Neuronal stem cell (in vitro differentiated cells): Measurements from ENCODE around the gene WWC2.

Experiments used
- DNase-seq: peaks from one replicate; pipeline ENCODE4 v3.0.0-alpha.2; 2013; ENCODE audit warnings: low spot score
- H2AFZ ChIP-seq: one replicate; pipeline ENCODE4 v1.6.1; 2013; ENCODE audit warnings: mild to moderate bottlenecking, low read length, inconsistent platforms
- H2AK5ac ChIP-seq: 2 replicates; pipeline ENCODE4 v1.6.1; 2013; ENCODE audit warnings: low read depth, mild to moderate bottlenecking, inconsistent platforms, low read length, moderate library complexity, mixed read lengths
- H2BK120ac ChIP-seq: 2 replicates; pipeline ENCODE4 v1.6.1; 2013; ENCODE audit warnings: low read depth, mild to moderate bottlenecking, inconsistent platforms, low read length, moderate library complexity, mixed read lengths
- H2BK12ac ChIP-seq: one replicate; pipeline ENCODE4 v1.6.1; 2013; ENCODE audit warnings: low read length, inconsistent platforms
- H2BK15ac ChIP-seq: 2 replicates; pipeline ENCODE4 v1.6.1; 2013; ENCODE audit warnings: mild to moderate bottlenecking, low read length, inconsistent platforms, mixed read lengths
- H2BK5ac ChIP-seq: one replicate; pipeline ENCODE4 v1.6.1; 2013; ENCODE audit warnings: inconsistent platforms, mild to moderate bottlenecking, low read length, moderate library complexity
- H3K14ac ChIP-seq: one replicate; pipeline ENCODE4 v1.6.1; 2013; ENCODE audit warnings: low read length, inconsistent platforms
- H3K18ac ChIP-seq: 2 replicates; pipeline ENCODE4 v1.6.1; 2013; ENCODE audit warnings: low read length, inconsistent platforms
- H3K23ac ChIP-seq: 2 replicates; pipeline ENCODE4 v1.6.1; 2013; ENCODE audit warnings: low read depth, mild to moderate bottlenecking, mixed read lengths, low read length, inconsistent platforms; ENCODE audit not compliant: poor library complexity
- H3K27ac ChIP-seq: replicated peaks from 3 replicates; pipeline ENCODE4 v1.5.1; 2013; ENCODE audit warnings: low read length, inconsistent platforms
- H3K27me3 ChIP-seq, 3 experiments: 2 replicates each; pipeline ENCODE4 v1.6.1; 2013; ENCODE audit warnings: low read length in 3 of 3, mild to moderate bottlenecking in 2 of 3, inconsistent platforms in 1 of 3, low read depth in 1 of 3, mixed read lengths in 1 of 3, moderate library complexity in 1 of 3; ENCODE audit not compliant: control insufficient read depth in 3 of 3, insufficient read depth in 3 of 3
- H3K36me3 ChIP-seq, 2 donors: replicated peaks in 1 of 2; 2 replicates each; pipeline ENCODE4 v1.6.1; 2013; ENCODE audit warnings: low read length in 2 of 2; ENCODE audit not compliant: control insufficient read depth in 2 of 2, insufficient read depth in 2 of 2
- H3K4ac ChIP-seq: 2 replicates; pipeline ENCODE4 v1.6.1; 2013; ENCODE audit warnings: inconsistent platforms, mild to moderate bottlenecking, low read length, moderate library complexity
- H3K4me1 ChIP-seq, 2 donors: 1 replicate in 1 of 2; 2 replicates in 1 of 2; pipeline ENCODE4 v1.6.1; 2013; ENCODE audit warnings: low read length in 2 of 2, low read depth in 1 of 2; ENCODE audit not compliant: control insufficient read depth in 2 of 2, insufficient read depth in 1 of 2
- H3K4me2 ChIP-seq: one replicate; pipeline ENCODE4 v1.6.1; 2013; ENCODE audit warnings: mild to moderate bottlenecking, low read length, inconsistent platforms; ENCODE audit not compliant: insufficient read depth, poor library complexity, severe bottlenecking
- H3K4me3 ChIP-seq, 2 donors: 2 replicates each; pipeline ENCODE4 v1.5.1; 2013; ENCODE audit warnings: low read length in 2 of 2, mild to moderate bottlenecking in 2 of 2, inconsistent platforms in 1 of 2, moderate library complexity in 1 of 2
- H3K79me1 ChIP-seq: one replicate; pipeline ENCODE4 v1.6.1; 2013; ENCODE audit warnings: low read depth, mild to moderate bottlenecking, inconsistent platforms, low read length, moderate library complexity
- H3K9ac ChIP-seq: one replicate; pipeline ENCODE4 v1.6.1; 2013; ENCODE audit warnings: mild to moderate bottlenecking, low read depth, low read length, inconsistent platforms; ENCODE audit not compliant: poor library complexity
- H3K9me3 ChIP-seq, 2 donors: replicated peaks in 1 of 2; 2 replicates each; pipeline versions ENCODE3 to v1.6.1; 2013; ENCODE audit warnings: low read length in 2 of 2, mild to moderate bottlenecking in 2 of 2, inconsistent platforms in 1 of 2, low read depth in 1 of 2, mixed read lengths in 1 of 2, moderate library complexity in 1 of 2; ENCODE audit not compliant: control insufficient read depth in 2 of 2, insufficient read depth in 1 of 2
- H4K8ac ChIP-seq: one replicate; pipeline ENCODE4 v1.6.1; 2013; ENCODE audit warnings: low read depth, mild to moderate bottlenecking, inconsistent platforms, low read length, moderate library complexity
- H4K91ac ChIP-seq: one replicate; pipeline ENCODE4 v1.6.1; 2013; ENCODE audit warnings: low read length, low read depth, mild to moderate bottlenecking, inconsistent platforms; ENCODE audit not compliant: poor library complexity
- WGBS, 2 donors: extraction: QIAGEN DNeasy Blood & Tissue Kit; methylation state at CpG; one replicate each; pipeline ENCODE4 v1.1.7; 2013; ENCODE audit warnings: missing lambda C conversion rate in 2 of 2, mixed read lengths in 1 of 2; ENCODE audit not compliant: insufficient read length in 2 of 2, insufficient replicate concordance in 1 of 2; ENCODE audit errors: extremely low coverage in 2 of 2; 5-methylcytosine and 5-hydroxymethylcytosine counted together

The WWC2 gene

DNA sequence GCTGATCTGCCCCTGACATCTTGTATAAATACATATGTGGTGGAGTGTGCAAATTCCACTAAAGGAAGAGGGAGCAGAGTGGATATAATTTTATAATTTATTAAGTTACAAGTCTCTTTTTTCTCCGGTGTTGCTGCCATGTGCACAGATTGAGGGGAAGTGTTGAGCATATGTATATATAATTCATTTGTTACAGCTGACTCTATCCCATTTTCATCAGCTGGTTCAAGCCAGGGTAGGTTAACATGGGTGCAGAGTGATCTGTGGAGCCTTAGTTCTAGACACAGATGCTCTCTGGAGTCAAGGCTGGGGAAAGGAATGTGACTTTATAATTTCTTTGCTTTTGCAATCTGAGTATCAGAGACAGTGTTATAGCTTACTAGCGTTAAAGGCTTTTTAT lies 103.5 kb downstream of the WWC2 start:
- peaks cover 2 to 8% of the 10 kb centered on the region in 2 donors for H3K9me3 ChIP-seq
- no peak overlapping the region for H2AK5ac ChIP-seq
- no peak overlapping the region for H2BK120ac ChIP-seq
- H2BK5ac ChIP-seq, result no peak overlapping the region
- WGBS, 2 donors, result no CpG with 5 or more reads among the region's 2 CpGs
- no peak overlapping the region for H2AFZ ChIP-seq
- H3K18ac ChIP-seq, result no peak overlapping the region
- no peak overlapping the region for H4K8ac ChIP-seq
- H2BK12ac ChIP-seq, result no peak overlapping the region
- H3K4me1 ChIP-seq, result peaks cover 0 to 1% of the 10 kb centered on the region in 2 donors
- no peak overlapping the region for H3K9ac ChIP-seq
- H3K36me3 ChIP-seq, result peaks cover 4 to 7% of the 10 kb centered on the region in 2 donors
- no peak overlapping the region for H4K91ac ChIP-seq
- H3K4ac ChIP-seq, result no peak overlapping the region
- DNase-seq, result no peak
- no peak overlapping the region for H3K4me2 ChIP-seq
- H2BK15ac ChIP-seq, result no peak overlapping the region
- no peaks in the 10 kb centered on the region for H3K79me1 ChIP-seq
- H3K27ac ChIP-seq, result no peak overlapping the region
- H3K14ac ChIP-seq, result no peak overlapping the region
- H3K23ac ChIP-seq, result no peak overlapping the region
- no peaks in the 10 kb centered on the region for H3K27me3 ChIP-seq
- no peak overlapping the region for H3K4me3 ChIP-seq

DNA sequence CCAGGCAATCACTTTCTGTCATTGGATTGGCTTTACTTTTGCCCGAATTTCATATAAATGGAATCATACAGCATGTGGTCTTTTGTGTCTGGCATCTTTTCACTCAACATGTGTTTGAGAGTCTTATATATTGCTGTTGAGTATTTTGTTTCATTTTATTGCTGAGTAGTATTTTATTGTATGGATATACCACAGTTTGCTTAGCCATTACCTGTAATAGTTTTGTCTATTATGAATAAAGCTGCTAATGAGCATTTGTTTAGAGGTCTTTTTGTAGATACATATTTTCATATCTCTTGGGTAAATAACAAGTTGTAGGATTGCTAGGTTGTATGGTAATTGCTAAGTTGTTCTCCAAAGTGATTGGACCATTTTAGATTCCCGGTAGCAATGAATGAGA lies 105.7 kb downstream of the WWC2 start:
- WGBS, 2 donors, result no CpG with 5 or more reads among the region's 2 CpGs
- no peak overlapping the region for H3K14ac ChIP-seq
- no peak overlapping the region for H3K23ac ChIP-seq
- H4K8ac ChIP-seq, result no peak overlapping the region
- no peak overlapping the region for H2BK5ac ChIP-seq
- peaks cover 2 to 17% of the 10 kb centered on the region in 2 donors for H3K36me3 ChIP-seq
- H3K27ac ChIP-seq, result no peak overlapping the region
- peaks cover 2 to 8% of the 10 kb centered on the region in 2 donors for H3K9me3 ChIP-seq
- H3K4me1 ChIP-seq, result peaks cover 0 to 1% of the 10 kb centered on the region in 2 donors
- H3K4ac ChIP-seq, result no peak overlapping the region
- no peaks in the 10 kb centered on the region for H3K27me3 ChIP-seq
- H3K9ac ChIP-seq, result no peak overlapping the region
- no peak overlapping the region for H2BK12ac ChIP-seq
- no peak overlapping the region for H2BK15ac ChIP-seq
- no peak overlapping the region for H3K18ac ChIP-seq
- H2AK5ac ChIP-seq, result no peak overlapping the region
- no peak overlapping the region for H3K4me3 ChIP-seq
- DNase-seq, result no peak
- H2BK120ac ChIP-seq, result no peak overlapping the region
- no peak overlapping the region for H2AFZ ChIP-seq
- no peaks in the 10 kb centered on the region for H3K79me1 ChIP-seq
- H3K4me2 ChIP-seq, result no peak overlapping the region
- H4K91ac ChIP-seq, result no peak overlapping the region

DNA sequence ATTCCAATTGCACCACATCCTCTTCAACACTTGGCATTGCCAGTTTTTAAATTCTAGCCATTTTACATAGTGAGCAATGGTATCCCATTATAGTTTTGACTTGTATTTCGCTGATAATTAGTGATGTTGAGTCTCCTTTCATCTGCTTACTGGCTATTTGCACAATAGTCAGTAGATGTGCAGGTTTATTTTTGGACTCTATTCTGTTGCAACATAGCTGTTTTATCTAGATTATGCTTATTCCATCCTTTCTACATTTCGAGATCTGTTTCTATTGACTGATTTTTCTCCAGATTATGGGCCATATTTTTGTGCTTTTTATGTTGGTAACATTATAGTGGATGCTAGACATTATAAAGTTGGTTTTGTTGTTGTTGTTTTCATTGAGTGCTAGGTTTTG lies 106.1 kb downstream of the WWC2 start:
- H3K27ac ChIP-seq, result no peak overlapping the region

DNA sequence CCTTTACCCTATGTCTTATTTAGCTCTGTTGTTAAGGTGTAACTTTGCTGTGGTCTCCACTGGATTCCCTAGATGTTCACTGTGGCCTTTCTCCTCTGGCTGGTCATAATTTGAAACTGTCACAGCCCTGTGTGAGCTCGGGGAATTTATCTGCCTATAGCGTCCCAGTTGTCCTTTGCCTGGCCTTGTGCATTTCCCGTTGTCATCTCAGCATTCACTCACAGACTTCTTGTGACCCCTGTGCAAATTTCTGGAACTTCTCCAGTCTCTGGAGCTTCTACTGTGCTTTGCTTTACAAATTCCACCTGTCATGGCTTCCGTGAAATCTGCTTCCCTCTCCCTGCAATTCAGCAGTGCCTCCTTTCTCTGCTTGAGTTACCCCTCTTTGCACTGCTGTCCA lies 106.7 kb downstream of the WWC2 start:
- Histone ChIP-seq H3K36me3 (peaks cover 2 to 26% of the 10 kb centered on the region in 2 donors), H3K14ac (no peak overlapping the region), H2AK5ac (no peak overlapping the region), H3K4me2 (no peak overlapping the region), H2BK12ac (no peak overlapping the region), H3K27me3 (no peaks in the 10 kb centered on the region), H2BK5ac (no peak overlapping the region), H2BK120ac (no peak overlapping the region), H4K8ac (no peak overlapping the region), H3K4ac (no peak overlapping the region), H3K18ac (no peak overlapping the region), H3K9ac (no peak overlapping the region), H3K23ac (no peak overlapping the region), H3K4me1 (peaks cover 0 to 1% of the 10 kb centered on the region in 2 donors), H3K9me3 (peaks cover 0 to 4% of the 10 kb centered on the region in 2 donors), H2AFZ (no peak overlapping the region), H3K4me3 (no peak overlapping the region), H3K79me1 (no peaks in the 10 kb centered on the region), H4K91ac (no peak overlapping the region), H2BK15ac (no peak overlapping the region), H3K27ac (no peak overlapping the region)
- DNase-seq, result no peak
- WGBS, 2 donors, result no CpG with 5 or more reads among the region's 4 CpGs

More for the DNA sequence above, 106.1 kb downstream of the WWC2 start:
- Histone ChIP-seq H2BK120ac (no peak overlapping the region), H3K79me1 (no peaks in the 10 kb centered on the region), H3K36me3 (peaks cover 2 to 21% of the 10 kb centered on the region in 2 donors), H3K9ac (no peak overlapping the region), H3K4ac (no peak overlapping the region), H3K23ac (no peak overlapping the region), H3K14ac (no peak overlapping the region), H4K91ac (no peak overlapping the region), H2BK5ac (no peak overlapping the region), H2BK12ac (no peak overlapping the region), H3K27me3 (no peaks in the 10 kb centered on the region), H2AFZ (no peak overlapping the region), H3K18ac (no peak overlapping the region), H3K4me3 (no peak overlapping the region), H3K4me1 (peaks cover 0 to 1% of the 10 kb centered on the region in 2 donors), H3K9me3 (peaks cover 2 to 8% of the 10 kb centered on the region in 2 donors), H2BK15ac (no peak overlapping the region), H2AK5ac (no peak overlapping the region), H4K8ac (no peak overlapping the region), H3K4me2 (no peak overlapping the region)
- no CpG with 5 or more reads among the region's 2 CpGs for whole genome bisulfite sequencing, 2 donors
- no peak for DNase-seq
